GM12878 (cell line): ENCODE results near the gene CYP26B1. TPM values are rescaled to one million over a fixed set of nuclear protein-coding genes. Genes with fewer than 3 reads are reported as not detected.

Source experiments
- ATAC-seq: fragments of 200-7000 bp; cut with Tn5 transposase; 3 replicates; pipeline ENCODE4 v1.9.1; 2020; ENCODE audit warnings: mild to moderate bottlenecking, moderate library complexity
- BruUV-seq: library from RNA; stranded (reverse); fragments of 400-500 nt; replicated peaks from 2 replicates; lab custom pipeline; 2021; lab: Mats Ljungman, UMichigan
- CTCF ChIA-PET: fragments of 300-600 bp; sonication (Branson Sonifier 250); formaldehyde crosslinking; extraction: SDS; loops from one replicate; lab custom pipeline; 2021; ENCODE audit warnings: inconsistent platforms; lab: Yijun Ruan, JAX
- POLR2A ChIA-PET: fragments of 350-600 bp; formaldehyde crosslinking; extraction: SDS; loops from one replicate; lab custom pipeline; 2021; ENCODE audit warnings: inconsistent platforms; lab: Charles Lee
- RAD21 ChIA-PET: fragments of 300-600 bp; sonication (Branson Sonifier 250); formaldehyde crosslinking; loops from one replicate; lab custom pipeline; 2023; ENCODE audit warnings: antibody characterized with exemption; ENCODE audit not compliant: unreplicated experiment; lab: Charles Lee
- SMC1A ChIA-PET: fragments of 300-600 bp; sonication (Branson Sonifier 250); formaldehyde crosslinking; loops from one replicate; lab custom pipeline; 2023; ENCODE audit not compliant: unreplicated experiment, uncharacterized antibody; lab: Charles Lee
- DNase-seq: peaks from one replicate; pipeline ENCODE4 v3.0.0-alpha.2; 2011; ENCODE audit warnings: low read depth, low spot score
- FAIRE-seq: peaks from 3 replicates; lab custom pipeline; 2011; peaks lifted over from hg19 to GRCh38; lab: Jason Lieb, UNC
- H2AFZ ChIP-seq: 2 replicates; pipeline ENCODE4 v1.6.0; 2011; ENCODE audit warnings: low read depth, low read length, control low read depth; ENCODE audit not compliant: control insufficient read depth
- H3K27ac ChIP-seq: 2 replicates; pipeline ENCODE4 v1.5.1; 2011; ENCODE audit warnings: control low read depth; ENCODE audit not compliant: control insufficient read depth, insufficient read depth
- H3K27me3 ChIP-seq, 2 experiments: replicated peaks in 1 of 2; 2 replicates each; pipeline versions ENCODE4 v1.6.0 to v1.6.1; 2011; ENCODE audit warnings: low read length in 1 of 2; ENCODE audit not compliant: control insufficient read depth in 2 of 2, insufficient read depth in 2 of 2
- H3K36me3 ChIP-seq, 2 experiments: 2 replicates each; pipeline ENCODE4 v1.5.1; 2011; ENCODE audit warnings: low read length in 1 of 2; ENCODE audit not compliant: control insufficient read depth in 2 of 2, insufficient read depth in 2 of 2
- H3K4me1 ChIP-seq: 2 replicates; pipeline ENCODE4 v1.6.1; 2011; ENCODE audit warnings: mild to moderate bottlenecking, low read length, moderate library complexity, mixed read lengths; ENCODE audit not compliant: control insufficient read depth, insufficient read depth
- H3K4me2 ChIP-seq: 2 replicates; pipeline ENCODE4 v1.6.0; 2011; ENCODE audit warnings: control low read depth; ENCODE audit not compliant: control insufficient read depth, insufficient read depth
- H3K4me3 ChIP-seq: fragments of 200-600 bp; sonication (generic); 2 replicates; pipeline ENCODE4 v1.5.1; 2016
- H3K79me2 ChIP-seq: 2 replicates; pipeline ENCODE4 v1.6.0; 2011; ENCODE audit warnings: low read length; ENCODE audit not compliant: control insufficient read depth, insufficient read depth
- H3K9ac ChIP-seq: 2 replicates; pipeline ENCODE4 v1.8.0; 2011; ENCODE audit warnings: low read length, control low read depth, mixed read lengths; ENCODE audit not compliant: control insufficient read depth, insufficient read depth
- H3K9me3 ChIP-seq: replicated peaks from 3 replicates; pipeline ENCODE4 v1.5.1; 2011; ENCODE audit warnings: mild to moderate bottlenecking, low read length; ENCODE audit not compliant: control insufficient read depth, insufficient read depth
- H4K20me1 ChIP-seq: 2 replicates; pipeline ENCODE4 v1.6.0; 2011; ENCODE audit not compliant: control insufficient read depth, insufficient read depth
- BCL11A ChIP-seq: IDR thresholded peaks from 2 replicates; pipeline ENCODE4 v1.6.1; 2011; ENCODE audit warnings: low read depth, low read length
- CBFB ChIP-seq: IDR thresholded peaks from 2 replicates; pipeline ENCODE4 v1.6.1; 2016; ENCODE audit warnings: antibody characterized with exemption, low read depth
- CHD2 ChIP-seq: IDR thresholded peaks from 2 replicates; pipeline ENCODE4 v1.6.1; 2011; ENCODE audit warnings: low read depth, low read length, improper control_type of control experiment, borderline replicate concordance
- CHD4 ChIP-seq: fragments of 200-600 bp; sonication (generic); IDR thresholded peaks from 2 replicates; pipeline ENCODE4 v1.6.1; 2016; ENCODE audit warnings: mild to moderate bottlenecking
- DPF2 ChIP-seq: fragments of 450-650 bp; IDR thresholded peaks from 2 replicates; pipeline ENCODE4 v1.6.1; 2017; ENCODE audit warnings: mild to moderate bottlenecking
- HDAC2 ChIP-seq: fragments of 200-600 bp; sonication (generic); IDR thresholded peaks from 2 replicates; pipeline ENCODE4 v1.6.1; 2017
- HDGF ChIP-seq: fragments of 450-650 bp; IDR thresholded peaks from 2 replicates; pipeline ENCODE4 v1.6.1; 2016; ENCODE audit warnings: antibody characterized with exemption
- MLLT1 ChIP-seq: fragments of 450-650 bp; IDR thresholded peaks from 2 replicates; pipeline ENCODE4 v1.6.1; 2016; ENCODE audit warnings: mild to moderate bottlenecking
- MXI1 ChIP-seq: fragments of 150-350 bp; IDR thresholded peaks from 2 replicates; pipeline ENCODE4 v1.6.1; 2011; ENCODE audit warnings: low read depth, mild to moderate bottlenecking, inconsistent platforms, low read length, improper control_type of control experiment
- NFIC ChIP-seq: IDR thresholded peaks from 2 replicates; pipeline ENCODE4 v1.6.1; 2012; ENCODE audit warnings: low read depth, mild to moderate bottlenecking, inconsistent platforms, low read length, moderate library complexity
- NRF1 ChIP-seq: conservative IDR thresholded peaks from 2 replicates; pipeline ENCODE4 v1.6.1; 2011; ENCODE audit warnings: mild to moderate bottlenecking, low read depth, low read length, improper control_type of control experiment
- POLR2A ChIP-seq: IDR thresholded peaks from 2 replicates; pipeline ENCODE4 v1.6.1; 2011; ENCODE audit warnings: low read depth, mild to moderate bottlenecking, low read length
- RCOR1 ChIP-seq: conservative IDR thresholded peaks from 2 replicates; pipeline ENCODE4 v1.6.1; 2012; ENCODE audit warnings: low read depth, low read length, improper control_type of control experiment
- SMAD1 ChIP-seq: fragments of 450-650 bp; IDR thresholded peaks from 2 replicates; pipeline ENCODE4 v1.6.1; 2018; ENCODE audit warnings: mild to moderate bottlenecking, low read depth; ENCODE audit not compliant: partially characterized antibody
- SPI1 ChIP-seq: IDR thresholded peaks from 2 replicates; pipeline ENCODE4 v1.6.1; 2011; ENCODE audit warnings: low read depth, mild to moderate bottlenecking, low read length, moderate library complexity, borderline replicate concordance; ENCODE audit not compliant: insufficient read depth
- ZBTB4 ChIP-seq: fragments of 450-650 bp; formaldehyde crosslinking; IDR thresholded peaks from 2 replicates; pipeline ENCODE4 v1.4.0; 2022; ENCODE audit warnings: mild to moderate bottlenecking, moderate library complexity
- WGBS: methylation state at CpG from one replicate; pipeline ENCODE4 v1.1.6; 2016; ENCODE audit warnings: low lambda C conversion rate; ENCODE audit not compliant: insufficient replicate concordance, insufficient coverage; ENCODE audit errors: missing lambda C conversion rate; 5-methylcytosine and 5-hydroxymethylcytosine counted together
- in situ Hi-C: fragments of 300-500 bp; cut with MboI; formaldehyde crosslinking; loops from 9 replicates; pipeline ENCODE4 v1.14.3; 2018; ENCODE audit warnings: mixed read lengths
- intact Hi-C: fragments of 100-400 bp; cut with micrococcal nuclease; formaldehyde crosslinking; loops from one replicate; pipeline ENCODE4 v1.14.2; 2022; ENCODE audit not compliant: unreplicated experiment
- polyA plus RNA-seq, 11 experiments: library from polyadenylated mRNA; depleted of rRNA in 4 of 11; unstranded in 6 of 11; stranded (reverse) in 5 of 11; fragments of >200 nt; fragmentation: Nextera tagmentation in 4 of 11; fragmentation: Illumina TruSeq in 1 of 11; extraction: Ambion mirVana in 4 of 11; extraction: Trizol in 1 of 11; gene quantifications; 1 replicate in 1 of 11; 2 replicates in 10 of 11; pipeline versions ENCODE4 v1.2.1 to v1.2.3, GENCODE V29; 2011 to 2016; ENCODE audit warnings: inconsistent platforms in 2 of 11, missing spikeins in 2 of 11, low read depth in 1 of 11
- total RNA-seq, 4 experiments: library from RNA; depleted of rRNA in 3 of 4; stranded (reverse); fragments of >200 nt in 3 of 4; fragmentation: Illumina TruSeq in 1 of 4; extraction: Trizol in 1 of 4; gene quantifications; 2 replicates each; pipeline versions ENCODE4 v1.2.1 to v1.2.3, GENCODE V29; 2013 to 2021
- TF ChIP-seq, protein P1 (sequence below): IDR thresholded peaks from 2 replicates; pipeline ENCODE4 v1.6.1; 2011; ENCODE audit warnings: low read depth, mild to moderate bottlenecking, low read length, moderate library complexity, borderline replicate concordance; ENCODE audit errors: extremely low read depth

The CYP26B1 gene
- total and polyA plus RNA-seq, 10 of the 15 experiments (the other 5 are each of a cell fraction or from before 2014, with no cell fraction given) = not detected

DNA sequence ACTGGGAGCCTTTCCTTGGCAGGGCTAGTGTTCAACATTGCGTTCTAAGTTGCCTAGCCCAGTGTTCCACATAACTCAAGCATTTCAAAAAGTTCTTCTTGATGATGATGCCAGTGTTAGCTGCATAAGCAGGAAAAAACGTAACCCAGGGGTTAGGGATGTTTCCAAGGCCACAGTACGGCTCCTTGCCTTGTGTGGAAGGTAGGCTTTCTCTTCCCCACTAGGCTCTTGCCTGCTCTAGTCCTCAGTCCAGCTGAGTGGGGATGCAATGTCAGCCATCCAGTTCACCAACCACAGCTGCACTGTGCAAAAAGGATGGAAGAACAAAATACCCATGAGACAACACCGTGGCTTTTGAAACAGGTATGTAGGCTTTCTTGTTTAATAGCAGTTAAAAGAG lies 28.0 kb upstream of the CYP26B1 start (continued):
- TF ChIP-seq MLLT1 = no peak
- no peak for TF ChIP-seq MXI1

DNA sequence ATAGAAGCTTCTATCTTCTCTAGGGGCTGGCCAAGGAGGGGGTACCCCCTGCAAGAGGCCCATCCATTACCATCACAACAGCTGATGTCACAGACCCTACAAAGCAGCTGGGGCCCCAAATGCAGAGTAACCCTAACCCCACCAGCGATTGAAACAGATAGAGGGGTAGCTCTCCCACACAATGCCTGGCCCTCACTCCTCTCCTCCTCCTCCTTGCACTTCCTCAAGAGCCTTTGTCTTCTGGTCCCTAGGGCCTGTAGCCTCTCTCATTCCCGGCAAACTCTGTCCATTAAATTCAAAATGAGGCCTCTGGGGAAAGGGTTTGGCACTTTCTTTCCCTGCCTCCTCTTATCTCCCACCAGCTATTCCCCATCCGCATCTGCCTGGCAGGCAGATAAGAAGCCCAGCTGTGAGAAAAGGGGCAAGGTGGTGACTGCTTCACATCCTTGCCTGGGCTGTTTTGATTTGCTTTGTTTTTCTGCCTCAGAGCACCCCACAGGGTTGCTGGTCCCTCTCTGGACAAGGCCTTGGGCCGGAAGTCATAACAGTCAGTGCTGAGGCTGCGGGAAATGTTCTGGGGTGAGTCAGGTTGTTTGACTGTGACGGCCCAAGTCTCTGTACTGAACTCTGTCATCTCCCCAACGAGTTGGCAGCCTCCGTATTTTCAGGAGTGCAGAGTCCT lies 26.1 kb upstream of the CYP26B1 start:
- H2AFZ ChIP-seq = no peak overlapping the region
- FAIRE-seq (no peak), DNase-seq (no peak), ATAC-seq (no peak)
- RAD21 ChIA-PET = no interaction called here
- H3K9ac ChIP-seq = no peak overlapping the region
- in situ Hi-C loops (no loop called here), intact Hi-C loops (no loop called here)
- H4K20me1 ChIP-seq = no peaks in the 10 kb centered on the region
- no peaks in the 10 kb centered on the region for H3K9me3 ChIP-seq
- WGBS = 26% methylated on average over 8 of the region's 8 CpGs
- SMC1A ChIA-PET = no interaction called here
- no peaks in the 10 kb centered on the region for H3K36me3 ChIP-seq
- CTCF ChIA-PET = no interaction called here
- no peak overlapping the region for H3K4me2 ChIP-seq
- POLR2A ChIA-PET = no interaction called here
- BruUV-seq = no TSS peak
- no peak overlapping the region for H3K27ac ChIP-seq
- H3K79me2 ChIP-seq = no peaks in the 10 kb centered on the region
- H3K27me3 ChIP-seq = no peaks in the 10 kb centered on the region
- H3K4me3 ChIP-seq = no peak overlapping the region
- no peaks in the 10 kb centered on the region for H3K4me1 ChIP-seq
- TF ChIP-seq NFIC (no peak), SPI1 (no peak), HDGF (no peak), HDAC2 (no peak), RCOR1 (no peak), POLR2A (no peak), CHD2 (no peak), CHD4 (no peak), DPF2 (no peak), SMAD1 (no peak), CBFB (no peak), BCL11A (no peak), NRF1 (no peak), ZBTB4 (CRISPR knock-in tag) (no peak)
- TF ChIP-seq, protein P1, sequence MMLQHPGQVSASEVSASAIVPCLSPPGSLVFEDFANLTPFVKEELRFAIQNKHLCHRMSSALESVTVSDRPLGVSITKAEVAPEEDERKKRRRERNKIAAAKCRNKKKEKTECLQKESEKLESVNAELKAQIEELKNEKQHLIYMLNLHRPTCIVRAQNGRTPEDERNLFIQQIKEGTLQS = no peak
